Fibroblast of pulmonary artery (primary cell): Measurements from ENCODE around the gene SHISA6.

Experiments
- DNase-seq: peaks from one replicate; pipeline ENCODE4 v3.0.0-alpha.2; 2010; ENCODE audit warnings: low read depth
- H3K4me3 ChIP-seq: replicated peaks from 2 replicates; pipeline ENCODE4 v1.5.1; 2011; ENCODE audit warnings: low read depth, mild to moderate bottlenecking, control low read depth, low read length, moderate library complexity
- CTCF ChIP-seq: IDR thresholded peaks from 2 replicates; pipeline ENCODE4 v1.5.1; 2011; ENCODE audit warnings: mild to moderate bottlenecking, control low read depth, low read length, inconsistent platforms; ENCODE audit errors: missing control alignments

SHISA6 gene

GRCh38 chr17:11276486-11276885 is 35.5 kb downstream of the SHISA6 start:
- no peak for DNase-seq
- TF ChIP-seq CTCF: no peak
- H3K4me3 ChIP-seq: no peak overlapping the region

GRCh38 chr17:11278186-11278991 is 37.4 kb downstream of the SHISA6 start:
- H3K4me3 ChIP-seq: no peak overlapping the region

GRCh38 chr17:11278992-11279270 is 37.9 kb downstream of the SHISA6 start:
- no peak for DNase-seq
- TF ChIP-seq CTCF: no peak
- H3K4me3 ChIP-seq: no peak overlapping the region

More at GRCh38 chr17:11278186-11278991, 37.4 kb downstream of the SHISA6 start:
- TF ChIP-seq CTCF: no peak
- no peak for DNase-seq

- DNase-seq: no peak
- no peak overlapping the region for H3K4me3 ChIP-seq
- TF ChIP-seq CTCF: no peak
These were observed 38.8 kb downstream of the SHISA6 start for GRCh38 chr17:11279776-11280344.

- no peak overlapping the region for H3K4me3 ChIP-seq
- TF ChIP-seq CTCF: no peak
- no peak for DNase-seq
These were observed 41.6 kb downstream of the SHISA6 start for GRCh38 chr17:11282586-11282985.

- no peak for DNase-seq
- TF ChIP-seq CTCF: no peak
- no peak overlapping the region for H3K4me3 ChIP-seq
These were observed 43.8 kb downstream of the SHISA6 start for GRCh38 chr17:11284811-11285210.

GRCh38 chr17:11285946-11286345 is 44.9 kb downstream of the SHISA6 start:
- TF ChIP-seq CTCF: no peak
- H3K4me3 ChIP-seq: no peak overlapping the region
- no peak for DNase-seq
